HEK293T (cell line): ENCODE results near the gene TAS2R38.

ENCODE experiments used
- ELF4 ChIP-seq: fragments of 450-650 bp; IDR thresholded peaks from 2 replicates; pipeline ENCODE4 v1.6.1; 2017; ENCODE audit warnings: antibody characterized with exemption
- FOXM1 ChIP-seq: fragments of 450-650 bp; IDR thresholded peaks from 2 replicates; pipeline ENCODE4 v1.6.1; 2017; ENCODE audit warnings: mild to moderate bottlenecking, borderline replicate concordance
- SUZ12 ChIP-seq: fragments of 450-650 bp; IDR thresholded peaks from 2 replicates; pipeline ENCODE4 v1.6.1; 2016; ENCODE audit warnings: mild to moderate bottlenecking

DNA sequence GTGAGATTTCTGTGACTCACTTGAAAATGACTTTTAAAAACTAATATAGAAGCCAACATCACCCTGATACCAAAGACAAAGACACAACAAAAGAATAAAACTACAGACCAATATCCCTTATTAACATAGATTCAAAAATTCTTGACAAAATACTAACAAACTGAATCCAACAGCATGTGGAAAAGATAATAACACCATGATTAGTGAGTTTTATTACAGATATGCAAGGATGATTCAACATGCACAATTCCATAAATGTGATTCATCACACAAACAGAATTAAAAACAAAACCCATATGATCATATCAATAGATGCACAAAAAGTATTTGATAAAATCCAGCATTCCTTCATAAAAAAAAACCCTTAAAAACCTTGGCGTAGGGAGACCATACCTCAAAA, 28.6 kb upstream of the TAS2R38 start:
- TF ChIP-seq SUZ12, result no peak
- no peak for TF ChIP-seq FOXM1
- TF ChIP-seq ELF4, result no peak
